T-helper 17 cell (primary cell): ENCODE data around the gene TMEM97. TPM values are rescaled to one million over a fixed set of nuclear protein-coding genes. Genes with fewer than 3 reads are reported as not detected.
A peak's percentile ranks its signal among the peaks of the same experiment; 100 is the strongest.

Experiments used
- ATAC-seq: fragments of 150-1000 bp; cut with Tn5 transposase; 2 replicates; pipeline ENCODE4 v1.10.0; 2021; ENCODE audit warnings: mild to moderate bottlenecking, moderate library complexity
- DNase-seq, 3 donors: peaks; one replicate each; pipeline versions ENCODE4 v3.0.0 to v3.0.0-alpha.2; 2020 to 2021
- H3K9me3 ChIP-seq: one replicate; pipeline ENCODE4 v1.7.0; 2013; ENCODE audit warnings: low read length, mild to moderate bottlenecking; ENCODE audit not compliant: control insufficient read depth, poor library complexity, severe bottlenecking
- H3K27ac Mint-ChIP-seq: one replicate; pipeline ENCODE4 v1.8.0; 2022; ENCODE audit warnings: mild to moderate bottlenecking, moderate library complexity, mixed read lengths
- H3K27me3 Mint-ChIP-seq: one replicate; pipeline ENCODE4 v1.8.0; 2022; ENCODE audit warnings: mixed read lengths
- H3K36me3 Mint-ChIP-seq: one replicate; pipeline ENCODE4 v1.8.0; 2022; ENCODE audit warnings: low read depth, mixed read lengths
- H3K4me1 Mint-ChIP-seq: one replicate; pipeline ENCODE4 v1.8.0; 2022; ENCODE audit warnings: mild to moderate bottlenecking, mixed read lengths
- H3K4me3 Mint-ChIP-seq: one replicate; pipeline ENCODE4 v1.8.0; 2022; ENCODE audit warnings: mild to moderate bottlenecking, moderate library complexity, mixed read lengths
- total RNA-seq, 4 donors: library from RNA in 2 of 4; stranded (reverse) in 2 of 4; gene quantifications; one replicate each; pipeline ENCODE4 v1.2.3 and lab custom pipeline; 2022 to 2026

The TMEM97 gene
- total RNA-seq, 2 donors from 2014 or later, result 2.1 to 4.0 TPM

DNA sequence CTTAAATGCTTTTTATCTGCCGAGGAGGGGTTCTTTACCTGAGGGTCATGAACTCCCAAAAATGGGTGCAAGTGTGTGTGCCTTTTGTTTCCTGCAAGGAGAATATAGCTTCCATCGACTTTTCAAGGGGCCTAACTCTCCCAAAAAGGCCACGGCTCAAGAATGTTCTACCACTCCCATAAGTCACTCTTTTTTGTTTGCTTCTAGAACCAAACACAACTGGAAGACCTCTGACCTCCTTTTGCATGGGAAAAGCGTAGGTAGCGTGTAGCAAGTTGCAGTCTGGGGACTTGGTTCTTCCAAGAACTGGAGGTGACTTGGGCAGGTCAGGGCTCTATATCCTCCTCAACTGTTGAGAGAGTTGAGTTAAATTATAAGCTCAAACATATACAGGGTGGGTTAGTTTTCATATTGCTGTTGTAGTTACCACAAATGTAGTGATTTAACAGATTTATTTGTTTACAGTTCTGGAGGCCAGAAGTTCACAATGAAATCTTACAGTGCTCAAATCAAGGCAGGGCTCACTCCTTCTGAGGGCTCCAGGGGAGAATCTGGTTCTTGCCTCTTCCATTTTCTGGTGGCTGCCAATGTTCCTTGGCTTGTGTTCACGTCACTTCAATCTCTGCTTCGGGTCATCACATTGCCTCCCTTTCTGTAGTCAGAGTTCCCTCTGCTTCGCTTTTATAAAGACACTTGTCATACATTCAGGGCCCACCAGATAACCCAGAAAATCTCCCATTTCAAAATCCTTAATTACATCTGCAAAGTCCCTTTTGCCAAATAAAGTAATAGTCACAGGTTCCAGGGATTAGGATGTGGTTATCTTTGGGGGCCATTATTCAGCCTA, 1.4 kb downstream of the TMEM97 start:
- peaks cover 19% of the 10 kb centered on the region for H3K4me1 Mint-ChIP-seq
- no peaks in the 10 kb centered on the region for H3K9me3 ChIP-seq
- H3K36me3 Mint-ChIP-seq, result no peaks in the 10 kb centered on the region
- peak overlapping the region; percentile 77 for H3K27ac Mint-ChIP-seq
- DNase-seq (no peak), ATAC-seq (no peak)
- peaks cover 6% of the 10 kb centered on the region for H3K27me3 Mint-ChIP-seq
- peak overlapping the region; percentile 90 for H3K4me3 Mint-ChIP-seq

DNA sequence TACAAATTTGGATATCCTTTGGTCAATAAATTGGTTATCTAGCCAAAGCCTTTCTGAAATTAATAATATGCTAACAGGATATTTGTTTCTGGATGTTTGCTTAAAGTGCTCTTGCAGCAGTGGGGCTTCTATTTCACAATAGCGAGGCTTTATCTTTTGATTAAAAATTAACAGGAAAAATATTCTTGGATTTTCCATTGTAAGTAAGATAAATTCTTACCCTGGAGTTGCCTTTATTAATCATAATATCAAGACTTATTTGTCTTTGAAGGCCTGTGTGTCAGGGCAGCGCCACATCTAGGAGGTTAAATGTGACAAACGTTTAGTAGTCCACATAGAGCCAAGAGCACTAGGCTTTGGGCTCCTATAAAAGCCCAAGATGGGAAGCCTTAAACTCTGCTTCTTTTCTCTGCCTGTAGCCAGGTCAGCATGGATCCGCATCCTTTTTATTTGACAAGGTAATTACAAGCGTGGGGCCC, 5.3 kb downstream of the TMEM97 start:
- no peaks in the 10 kb centered on the region for H3K9me3 ChIP-seq
- H3K27ac Mint-ChIP-seq, result no peak overlapping the region
- no peaks in the 10 kb centered on the region for H3K27me3 Mint-ChIP-seq
- H3K4me3 Mint-ChIP-seq, result no peak overlapping the region
- DNase-seq, result no peak
- peaks cover 12% of the 10 kb centered on the region for H3K4me1 Mint-ChIP-seq
- no peaks in the 10 kb centered on the region for H3K36me3 Mint-ChIP-seq
- ATAC-seq, result no peak

DNA sequence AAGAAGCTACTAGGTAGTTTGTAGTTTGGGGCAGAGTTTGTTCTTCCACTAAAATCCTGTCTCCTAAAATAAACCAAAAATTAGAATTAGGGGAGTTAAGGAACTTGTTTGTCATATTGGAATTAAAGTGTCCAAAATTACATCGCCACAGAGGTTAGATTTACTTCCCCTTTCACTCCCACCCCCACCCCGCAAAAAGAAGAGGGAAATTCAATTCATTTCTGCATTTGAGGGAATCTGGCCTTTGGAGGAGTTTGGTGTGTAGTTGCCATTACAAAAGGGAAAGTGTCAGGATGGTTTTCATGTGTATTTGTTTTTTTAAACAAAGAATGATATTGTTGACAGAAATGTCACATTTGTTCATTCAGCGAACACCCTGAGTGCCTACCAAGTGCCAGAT, 5.8 kb downstream of the TMEM97 start:
- Mint-ChIP-seq H3K36me3 (no peaks in the 10 kb centered on the region), H3K4me1 (peaks cover 8% of the 10 kb centered on the region), H3K27ac (no peak overlapping the region), H3K27me3 (no peaks in the 10 kb centered on the region), H3K4me3 (no peak overlapping the region)
- DNase-seq (no peak), ATAC-seq (no peak)
- H3K9me3 ChIP-seq, result no peaks in the 10 kb centered on the region

DNA sequence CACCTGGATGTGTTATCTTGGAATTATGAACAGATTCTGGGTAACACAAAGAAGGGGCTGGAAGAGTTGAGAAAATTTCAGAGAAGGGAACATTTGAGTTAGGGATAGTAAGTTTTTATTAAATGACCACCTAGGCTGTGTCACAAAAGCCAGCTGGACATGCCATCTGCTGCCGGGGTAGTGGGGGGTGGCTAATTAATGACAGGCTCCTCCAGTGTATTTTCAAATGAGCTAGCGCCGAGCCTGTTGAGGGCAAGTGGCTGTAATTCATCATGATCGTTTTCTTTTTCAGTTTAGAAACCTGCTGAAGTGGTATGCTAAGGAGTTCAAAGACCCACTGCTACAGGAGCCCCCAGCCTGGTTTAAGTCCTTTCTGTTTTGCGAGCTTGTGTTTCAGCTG, 6.2 kb downstream of the TMEM97 start:
- Mint-ChIP-seq H3K4me3 (no peak overlapping the region), H3K36me3 (no peaks in the 10 kb centered on the region), H3K27me3 (no peaks in the 10 kb centered on the region), H3K4me1 (peaks cover 4% of the 10 kb centered on the region), H3K27ac (no peak overlapping the region)
- DNase-seq, result no peak
- H3K9me3 ChIP-seq, result no peaks in the 10 kb centered on the region
- ATAC-seq, result no peak

DNA sequence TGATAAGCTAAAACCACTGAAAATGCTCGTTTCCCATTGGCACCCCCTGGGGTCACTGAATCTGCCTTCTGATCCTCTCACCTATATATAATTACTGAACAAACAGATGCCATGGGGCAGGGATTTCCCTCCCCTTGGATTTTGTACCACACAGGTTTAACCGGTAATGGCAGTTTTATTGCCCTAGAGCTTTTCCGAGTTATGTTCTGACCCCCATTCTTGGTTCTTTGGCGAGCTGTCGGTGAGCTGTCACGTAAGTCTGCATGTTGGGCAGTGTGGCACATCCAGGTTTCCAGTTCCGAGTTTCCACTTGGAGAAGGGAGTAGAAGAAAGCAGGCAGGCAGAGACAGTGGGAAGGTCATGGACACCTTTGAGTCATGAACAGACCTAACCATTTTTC, 7.1 kb downstream of the TMEM97 start:
- Mint-ChIP-seq H3K27me3 (no peaks in the 10 kb centered on the region), H3K4me1 (peaks cover 2% of the 10 kb centered on the region), H3K27ac (no peak overlapping the region), H3K4me3 (no peak overlapping the region), H3K36me3 (no peaks in the 10 kb centered on the region)
- ATAC-seq (no peak), DNase-seq (no peak)
- no peaks in the 10 kb centered on the region for H3K9me3 ChIP-seq

DNA sequence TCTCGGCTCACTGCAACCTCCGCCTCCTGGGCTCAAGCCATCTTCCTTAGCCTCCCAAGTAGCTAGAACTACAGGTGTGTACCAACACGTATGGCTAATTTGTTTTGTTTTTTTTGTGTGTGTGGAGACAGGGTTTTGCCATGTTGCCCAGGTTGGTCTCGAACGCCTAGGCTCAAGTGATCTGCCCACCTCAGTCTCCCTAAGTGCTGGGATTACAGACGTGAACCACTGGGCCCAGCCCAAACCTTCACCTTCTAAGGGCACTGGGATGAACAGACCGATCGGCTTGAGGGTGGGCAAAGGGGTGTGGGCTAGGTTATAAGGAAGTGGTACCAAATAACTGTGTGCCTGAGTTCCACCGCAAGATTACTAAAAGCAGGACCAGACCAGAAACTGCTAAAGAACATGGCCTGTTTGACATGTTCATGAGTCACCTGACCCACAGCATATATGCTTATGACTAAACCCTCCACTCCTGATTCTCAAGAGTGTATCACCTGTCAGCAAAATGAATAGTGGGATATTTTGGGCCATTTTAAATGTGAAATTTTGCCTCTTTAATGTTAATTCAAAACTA, 8.1 kb downstream of the TMEM97 start:
- Mint-ChIP-seq H3K4me3 (no peak overlapping the region), H3K27me3 (no peaks in the 10 kb centered on the region), H3K4me1 (no peaks in the 10 kb centered on the region), H3K27ac (no peak overlapping the region), H3K36me3 (peaks cover 2% of the 10 kb centered on the region)
- ATAC-seq (no peak), DNase-seq (no peak)
- H3K9me3 ChIP-seq, result no peaks in the 10 kb centered on the region

DNA sequence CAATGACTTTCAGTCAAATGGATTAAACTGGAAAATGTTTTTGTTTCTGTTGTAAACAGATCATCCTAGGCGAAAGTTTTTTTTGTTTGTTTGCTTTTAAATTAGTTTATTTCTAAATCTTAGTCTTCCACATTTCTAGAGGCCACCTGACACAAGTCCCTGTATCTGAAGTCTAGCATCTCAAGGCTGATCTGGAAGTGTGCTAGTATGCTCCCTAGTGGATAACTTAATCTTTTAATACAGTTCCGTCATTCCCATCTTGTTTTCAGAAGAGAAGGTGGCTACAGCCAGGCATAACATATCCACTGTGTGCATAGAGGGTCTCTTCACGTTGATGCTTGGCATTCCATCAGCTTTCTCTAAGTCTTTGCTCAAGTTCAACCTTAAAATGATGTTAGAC, 8.7 kb downstream of the TMEM97 start:
- Mint-ChIP-seq H3K4me3 (no peak overlapping the region), H3K27ac (no peak overlapping the region), H3K27me3 (no peaks in the 10 kb centered on the region), H3K4me1 (peaks cover 2% of the 10 kb centered on the region), H3K36me3 (peaks cover 4% of the 10 kb centered on the region)
- no peak for DNase-seq
- H3K9me3 ChIP-seq, result no peaks in the 10 kb centered on the region
- ATAC-seq, result no peak

DNA sequence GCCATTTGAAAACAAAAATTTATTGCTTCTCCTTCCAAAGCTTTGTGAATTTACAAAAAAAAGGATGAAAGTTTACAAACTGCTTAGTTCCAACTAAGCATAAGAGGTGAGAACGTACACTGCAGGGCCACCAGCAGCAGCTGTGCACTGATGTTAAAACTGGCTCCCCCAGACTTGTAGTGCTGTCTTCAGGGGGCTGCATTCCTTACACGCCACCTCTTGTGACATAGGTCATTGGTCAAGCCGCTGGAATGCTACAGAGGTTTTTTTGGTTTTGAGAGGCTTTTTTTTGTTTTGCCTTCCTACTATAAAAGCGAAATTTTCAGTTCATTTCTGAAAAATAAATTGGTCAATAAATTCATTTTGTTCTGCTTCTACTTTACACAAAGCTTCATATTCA, 9.3 kb downstream of the TMEM97 start:
- no peak for ATAC-seq
- Mint-ChIP-seq H3K27ac (no peak overlapping the region), H3K27me3 (no peaks in the 10 kb centered on the region), H3K4me3 (no peak overlapping the region), H3K36me3 (peaks cover 4% of the 10 kb centered on the region), H3K4me1 (peaks cover 3% of the 10 kb centered on the region)
- no peaks in the 10 kb centered on the region for H3K9me3 ChIP-seq
- no peak for DNase-seq

DNA sequence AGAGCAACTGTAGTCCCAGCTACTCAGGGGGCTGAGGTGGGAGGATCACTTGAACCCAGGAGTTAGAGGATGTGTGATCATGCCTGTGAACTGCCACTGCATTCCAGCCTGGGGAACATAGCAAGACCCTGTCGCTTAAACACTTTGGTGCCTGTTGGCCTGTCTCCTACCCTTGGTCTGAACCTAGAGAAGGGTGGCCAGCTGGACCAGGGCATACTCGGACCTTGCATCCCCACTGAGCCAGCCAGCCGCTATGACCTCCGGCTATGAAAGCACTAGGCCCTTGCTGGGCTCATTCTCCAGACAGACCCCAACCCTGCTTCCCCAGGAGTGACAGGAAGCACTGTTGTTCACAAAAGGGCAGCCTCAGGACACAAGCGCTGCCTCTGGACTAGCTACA, 11.7 kb downstream of the TMEM97 start:
- DNase-seq (no peak), ATAC-seq (no peak)
- H3K27me3 Mint-ChIP-seq, result no peaks in the 10 kb centered on the region
- H3K4me3 Mint-ChIP-seq, result no peak overlapping the region
- no peaks in the 10 kb centered on the region for H3K9me3 ChIP-seq
- peaks cover 16% of the 10 kb centered on the region for H3K4me1 Mint-ChIP-seq
- H3K27ac Mint-ChIP-seq, result no peak overlapping the region
- peaks cover 4% of the 10 kb centered on the region for H3K36me3 Mint-ChIP-seq

DNA sequence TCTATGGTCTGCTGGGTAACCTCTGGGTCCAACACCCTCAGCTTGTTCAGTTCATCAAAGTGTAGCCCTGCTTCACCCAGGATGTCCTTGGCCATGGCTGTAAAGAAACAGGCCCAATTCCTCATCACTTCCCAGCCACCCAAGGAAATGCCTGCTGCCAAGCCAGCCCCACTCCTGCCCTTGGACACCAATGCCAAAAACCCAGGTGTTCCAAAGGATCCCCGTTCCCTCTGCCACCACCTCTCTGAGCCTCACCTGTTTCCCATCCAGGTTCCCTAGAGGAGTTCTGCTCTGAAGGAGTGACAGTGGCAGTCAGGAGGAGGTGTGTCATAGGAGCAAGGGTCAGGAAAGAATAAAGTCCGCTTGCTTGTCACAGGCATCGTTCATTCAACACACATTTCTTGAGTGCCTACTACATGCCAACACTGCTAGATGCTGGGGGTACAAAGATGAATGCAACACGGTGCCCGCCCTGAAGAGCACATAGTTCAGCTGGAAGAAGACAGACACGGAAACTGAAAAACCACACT, 13.0 kb downstream of the TMEM97 start:
- no peaks in the 10 kb centered on the region for H3K9me3 ChIP-seq
- DNase-seq (no peak), ATAC-seq (no peak)
- no peaks in the 10 kb centered on the region for H3K27me3 Mint-ChIP-seq
- H3K4me1 Mint-ChIP-seq, result peaks cover 19% of the 10 kb centered on the region
- H3K36me3 Mint-ChIP-seq, result peaks cover 4% of the 10 kb centered on the region
- H3K27ac Mint-ChIP-seq, result no peak overlapping the region
- H3K4me3 Mint-ChIP-seq, result no peak overlapping the region

DNA sequence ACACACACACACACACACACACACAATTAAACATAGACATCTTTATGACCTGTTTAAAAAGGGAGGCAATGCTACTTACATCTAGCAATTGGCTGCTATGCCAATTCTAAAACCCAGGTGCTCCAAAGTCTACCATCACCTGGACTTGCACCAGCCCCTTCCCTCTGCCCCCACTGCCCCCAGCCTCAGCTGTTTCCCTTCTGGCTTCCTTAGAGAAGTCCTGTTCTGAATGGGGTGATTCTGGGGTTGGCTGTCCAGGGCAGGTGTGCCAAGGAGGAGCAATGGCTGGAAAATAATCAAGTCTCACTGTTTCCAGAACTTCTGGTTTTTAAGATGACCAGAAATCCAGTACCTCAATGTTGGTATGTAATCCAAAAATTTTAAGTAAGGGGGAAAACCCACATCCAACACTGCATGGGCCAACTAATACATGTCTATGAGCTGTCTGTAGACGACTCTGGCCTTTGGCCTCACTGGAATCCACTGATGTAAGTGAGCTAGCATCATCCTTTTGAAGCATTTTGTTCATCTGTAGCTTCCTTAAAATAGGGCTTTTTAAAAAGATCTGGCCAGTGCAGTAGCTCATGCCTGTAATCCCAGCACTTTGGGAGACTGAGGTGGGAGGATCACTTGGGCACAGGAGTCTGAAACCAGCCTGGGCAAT, 14.2 kb downstream of the TMEM97 start:
- peaks cover 4% of the 10 kb centered on the region for H3K36me3 Mint-ChIP-seq
- no peaks in the 10 kb centered on the region for H3K9me3 ChIP-seq
- H3K4me1 Mint-ChIP-seq, result peaks cover 28% of the 10 kb centered on the region
- DNase-seq, result no peak
- peak overlapping the region; percentile 89 for H3K27ac Mint-ChIP-seq
- H3K4me3 Mint-ChIP-seq, result no peak overlapping the region
- ATAC-seq, result no peak
- no peaks in the 10 kb centered on the region for H3K27me3 Mint-ChIP-seq

DNA sequence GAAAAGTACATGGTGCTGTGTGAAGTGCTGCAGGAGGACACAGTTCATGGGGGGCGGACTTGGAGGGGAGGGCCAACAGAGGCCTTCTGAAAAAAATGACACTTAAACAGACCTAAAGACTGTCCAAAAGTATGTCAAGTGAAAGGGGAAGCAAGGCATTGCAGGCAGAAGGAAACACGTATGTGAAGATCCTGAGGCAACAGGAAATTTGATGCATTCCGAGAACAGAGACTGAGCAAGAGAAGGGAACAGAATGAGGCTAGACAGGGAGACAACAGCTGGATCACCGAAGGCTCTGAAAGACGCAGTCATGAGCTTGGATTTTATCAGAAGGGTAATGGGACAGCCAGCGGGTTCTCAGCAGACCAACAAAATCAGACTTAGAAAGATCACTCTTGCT, 15.2 kb downstream of the TMEM97 start:
- no peaks in the 10 kb centered on the region for H3K9me3 ChIP-seq
- H3K4me3 Mint-ChIP-seq, result peak overlapping the region; percentile 98
- H3K4me1 Mint-ChIP-seq, result peaks cover 32% of the 10 kb centered on the region
- peaks cover 4% of the 10 kb centered on the region for H3K36me3 Mint-ChIP-seq
- no peaks in the 10 kb centered on the region for H3K27me3 Mint-ChIP-seq
- DNase-seq (no peak), ATAC-seq (no peak)
- peak overlapping the region; percentile 89 for H3K27ac Mint-ChIP-seq

DNA sequence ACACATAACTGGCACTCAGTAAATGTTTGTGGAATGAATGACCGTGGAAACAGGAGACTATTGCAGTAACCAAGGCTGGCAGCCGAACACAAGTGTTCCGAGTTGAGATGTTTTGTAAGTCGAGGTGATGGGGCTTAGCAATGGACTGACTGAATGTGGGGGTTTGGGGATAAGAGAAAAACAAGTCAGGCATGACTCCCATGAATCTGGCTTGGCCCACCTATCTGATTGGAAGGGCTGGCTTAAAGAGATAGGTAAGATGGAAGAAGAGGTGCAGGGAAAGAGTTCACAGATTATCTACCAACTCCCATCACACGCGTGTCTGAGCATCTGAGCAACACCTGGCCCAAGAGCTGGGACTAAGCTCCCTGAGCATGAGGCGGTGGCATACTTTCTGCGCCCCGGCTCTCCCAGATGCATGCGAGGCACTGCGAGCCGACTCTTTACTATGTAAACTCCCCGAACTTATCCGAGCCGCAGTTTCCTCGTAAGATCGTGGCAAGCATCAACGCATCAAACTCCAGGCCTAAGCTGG, 15.7 kb downstream of the TMEM97 start:
- no peak for DNase-seq
- H3K4me1 Mint-ChIP-seq, result peaks cover 34% of the 10 kb centered on the region
- peaks cover 4% of the 10 kb centered on the region for H3K36me3 Mint-ChIP-seq
- no peaks in the 10 kb centered on the region for H3K27me3 Mint-ChIP-seq
- peak overlapping the region; percentile 98 for H3K4me3 Mint-ChIP-seq
- no peak for ATAC-seq
- H3K9me3 ChIP-seq, result no peaks in the 10 kb centered on the region
- H3K27ac Mint-ChIP-seq, result peak overlapping the region; percentile 89
